ENCODE results near the gene PHACTR3.

DNA sequence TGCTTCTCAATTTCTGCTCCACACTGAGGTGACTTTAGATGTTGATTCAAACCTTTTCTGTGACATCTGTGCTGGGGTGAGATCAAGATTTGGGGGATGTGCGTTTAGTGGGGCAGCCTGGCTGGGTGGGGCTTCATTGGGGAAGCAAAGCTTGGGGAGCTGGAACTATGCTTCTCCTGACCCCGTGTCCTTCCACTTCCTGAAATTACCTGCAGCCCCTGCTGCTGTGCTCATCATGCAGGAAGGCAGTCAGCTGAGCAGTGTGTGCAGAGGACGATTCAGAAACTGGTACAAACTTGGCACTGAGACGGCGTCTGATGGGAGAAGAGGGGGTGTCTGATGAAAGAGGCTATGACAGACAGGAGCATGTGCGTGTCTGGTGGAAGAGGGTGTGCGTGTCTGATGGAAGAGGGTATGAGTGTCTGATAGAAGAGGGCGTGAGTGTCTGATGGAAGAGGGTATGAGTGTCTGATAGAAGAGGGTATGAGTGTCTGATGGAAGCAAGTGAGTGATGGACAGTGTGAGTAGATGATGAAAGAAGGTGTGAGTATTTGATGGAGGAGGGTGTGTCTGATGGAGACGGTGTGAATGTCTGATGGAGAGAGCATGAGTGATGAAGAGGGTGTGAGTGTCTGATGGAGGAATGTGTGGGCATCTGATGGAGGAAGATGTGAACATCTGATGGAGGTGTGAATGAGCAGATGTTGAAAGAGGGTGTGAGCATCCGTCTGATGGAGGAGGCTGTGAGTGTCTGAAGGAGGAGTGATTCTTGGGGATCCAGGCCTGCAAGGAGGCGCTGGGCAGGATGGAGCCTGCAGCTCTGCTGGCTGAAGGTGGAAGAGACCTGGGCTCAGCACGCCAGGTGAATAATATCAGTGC, 225.7 kb downstream of the PHACTR3 start:
- TF ChIP-seq, protein P1, sequence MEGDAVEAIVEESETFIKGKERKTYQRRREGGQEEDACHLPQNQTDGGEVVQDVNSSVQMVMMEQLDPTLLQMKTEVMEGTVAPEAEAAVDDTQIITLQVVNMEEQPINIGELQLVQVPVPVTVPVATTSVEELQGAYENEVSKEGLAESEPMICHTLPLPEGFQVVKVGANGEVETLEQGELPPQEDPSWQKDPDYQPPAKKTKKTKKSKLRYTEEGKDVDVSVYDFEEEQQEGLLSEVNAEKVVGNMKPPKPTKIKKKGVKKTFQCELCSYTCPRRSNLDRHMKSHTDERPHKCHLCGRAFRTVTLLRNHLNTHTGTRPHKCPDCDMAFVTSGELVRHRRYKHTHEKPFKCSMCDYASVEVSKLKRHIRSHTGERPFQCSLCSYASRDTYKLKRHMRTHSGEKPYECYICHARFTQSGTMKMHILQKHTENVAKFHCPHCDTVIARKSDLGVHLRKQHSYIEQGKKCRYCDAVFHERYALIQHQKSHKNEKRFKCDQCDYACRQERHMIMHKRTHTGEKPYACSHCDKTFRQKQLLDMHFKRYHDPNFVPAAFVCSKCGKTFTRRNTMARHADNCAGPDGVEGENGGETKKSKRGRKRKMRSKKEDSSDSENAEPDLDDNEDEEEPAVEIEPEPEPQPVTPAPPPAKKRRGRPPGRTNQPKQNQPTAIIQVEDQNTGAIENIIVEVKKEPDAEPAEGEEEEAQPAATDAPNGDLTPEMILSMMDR (conservative IDR thresholded peaks at IDR 0.05; ENCODE audit: low read depth, low read length): no peak
- TF ChIP-seq EZH2phosphoT487 (IDR thresholded peaks at IDR 0.05; ENCODE audit: borderline replicate concordance, low read length): no peak
